SK-N-SH (cell line): ENCODE results near the gene PRKG1.

Experiments used
- EP300 ChIP-seq, 2 experiments: IDR thresholded peaks; 2 replicates each; pipeline versions ENCODE4 v1.4.0 to v1.6.1; 2012; ENCODE audit warnings: borderline replicate concordance in 1 of 2, low read depth in 1 of 2, low read length in 1 of 2
- RCOR1 ChIP-seq: fragments of 150-350 bp; IDR thresholded peaks from 2 replicates; pipeline ENCODE4 v1.6.1; 2017; ENCODE audit warnings: antibody characterized with exemption, low read length
- TF ChIP-seq, protein P1 (sequence below): fragments of 200-600 bp; sonication (generic); IDR thresholded peaks from 2 replicates; pipeline ENCODE4 v1.6.1; 2017; ENCODE audit warnings: antibody characterized with exemption, mild to moderate bottlenecking, moderate library complexity

DNA sequence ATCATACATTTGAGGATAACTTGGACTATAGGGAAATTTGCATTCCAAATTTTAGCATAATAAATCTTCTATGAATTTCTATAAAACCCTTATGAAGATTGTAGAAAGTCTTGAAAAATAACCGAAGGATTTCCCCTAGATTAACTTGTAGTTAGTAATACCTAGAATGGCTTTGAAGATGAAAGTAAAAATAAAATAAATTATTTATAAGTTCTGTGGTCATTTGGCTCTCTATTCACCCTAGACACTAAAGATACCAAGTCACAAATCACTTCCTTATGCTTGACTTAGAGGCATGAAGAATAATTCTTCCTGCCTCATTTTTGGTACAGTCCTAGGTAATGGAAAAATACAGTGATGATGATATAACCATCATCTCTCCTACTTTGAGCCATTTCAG is 545.8 kb downstream of the PRKG1 start:
- TF ChIP-seq, protein P1, sequence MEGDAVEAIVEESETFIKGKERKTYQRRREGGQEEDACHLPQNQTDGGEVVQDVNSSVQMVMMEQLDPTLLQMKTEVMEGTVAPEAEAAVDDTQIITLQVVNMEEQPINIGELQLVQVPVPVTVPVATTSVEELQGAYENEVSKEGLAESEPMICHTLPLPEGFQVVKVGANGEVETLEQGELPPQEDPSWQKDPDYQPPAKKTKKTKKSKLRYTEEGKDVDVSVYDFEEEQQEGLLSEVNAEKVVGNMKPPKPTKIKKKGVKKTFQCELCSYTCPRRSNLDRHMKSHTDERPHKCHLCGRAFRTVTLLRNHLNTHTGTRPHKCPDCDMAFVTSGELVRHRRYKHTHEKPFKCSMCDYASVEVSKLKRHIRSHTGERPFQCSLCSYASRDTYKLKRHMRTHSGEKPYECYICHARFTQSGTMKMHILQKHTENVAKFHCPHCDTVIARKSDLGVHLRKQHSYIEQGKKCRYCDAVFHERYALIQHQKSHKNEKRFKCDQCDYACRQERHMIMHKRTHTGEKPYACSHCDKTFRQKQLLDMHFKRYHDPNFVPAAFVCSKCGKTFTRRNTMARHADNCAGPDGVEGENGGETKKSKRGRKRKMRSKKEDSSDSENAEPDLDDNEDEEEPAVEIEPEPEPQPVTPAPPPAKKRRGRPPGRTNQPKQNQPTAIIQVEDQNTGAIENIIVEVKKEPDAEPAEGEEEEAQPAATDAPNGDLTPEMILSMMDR: no peak
- TF ChIP-seq EP300 (IDR thresholded peaks at IDR 0.05; ENCODE audit: borderline replicate concordance in 1 of 2, low read depth in 1 of 2, low read length in 1 of 2) (no peak), RCOR1 (no peak)
